HepG2 (cell line): ENCODE results near the gene PDGFA. TPM values are rescaled to one million over a fixed set of nuclear protein-coding genes. Genes with fewer than 3 reads are reported as not detected.
A peak's percentile ranks its signal among the peaks of the same experiment; 100 is the strongest.

ENCODE experiments used
- CBFB ChIP-seq: sonication (generic); formaldehyde crosslinking; IDR thresholded peaks from 2 replicates; pipeline ENCODE4 v1.4.0; 2020; ENCODE audit warnings: missing genetic modification reagents
- KDM5B ChIP-seq: sonication (generic); formaldehyde crosslinking; IDR thresholded peaks from 2 replicates; pipeline ENCODE4 v1.4.0; 2020; ENCODE audit warnings: missing genetic modification reagents, mild to moderate bottlenecking, borderline replicate concordance
- PITX1 ChIP-seq: sonication (generic); formaldehyde crosslinking; IDR thresholded peaks from 2 replicates; pipeline ENCODE4 v1.5.1; 2020; ENCODE audit warnings: mild to moderate bottlenecking, missing genetic modification reagents
- PRDM10 ChIP-seq: sonication (generic); formaldehyde crosslinking; IDR thresholded peaks from 2 replicates; pipeline ENCODE4 v1.4.0; 2020; ENCODE audit warnings: low read depth, missing genetic modification reagents
- RERE ChIP-seq: IDR thresholded peaks from 2 replicates; pipeline ENCODE4 v1.6.1; 2016; ENCODE audit warnings: low read depth, missing genetic modification reagents, missing compliant biosample characterization
- SP140L ChIP-seq: sonication (generic); formaldehyde crosslinking; IDR thresholded peaks from 2 replicates; pipeline ENCODE4 v1.4.0; 2020; ENCODE audit warnings: missing genetic modification reagents, borderline replicate concordance
- ZNF547 ChIP-seq: sonication (generic); formaldehyde crosslinking; IDR thresholded peaks from 2 replicates; pipeline ENCODE4 v1.5.1; 2020; ENCODE audit warnings: mild to moderate bottlenecking, missing genetic modification reagents
- ZSCAN21 ChIP-seq: sonication (generic); formaldehyde crosslinking; IDR thresholded peaks from 2 replicates; pipeline ENCODE4 v1.8.0; 2022; ENCODE audit warnings: mild to moderate bottlenecking, missing genetic modification reagents, moderate library complexity, borderline replicate concordance
- polyA plus RNA-seq, 8 experiments: library from polyadenylated mRNA; depleted of rRNA in 3 of 8; stranded (reverse) in 7 of 8; unstranded in 1 of 8; fragments of >200 nt; fragmentation: Illumina TruSeq in 4 of 8; extraction: Trizol in 4 of 8; gene quantifications; 2 replicates each; pipeline versions ENCODE4 v1.2.1 to v1.2.3, GENCODE V29; 2011 to 2016; ENCODE audit warnings: low read depth in 4 of 8, missing spikeins in 1 of 8, mixed read lengths in 1 of 8; ENCODE audit not compliant: insufficient read depth in 1 of 8
- total RNA-seq, 5 experiments: library from RNA; depleted of rRNA; stranded (reverse); fragments of >200 nt; fragmentation: Illumina TruSeq; extraction: Trizol; gene quantifications; 2 replicates each; pipeline ENCODE4 v1.2.3, GENCODE V29; 2016; ENCODE audit warnings: low read depth in 1 of 5

Gene PDGFA
- total and polyA plus RNA-seq, 2 of the 13 experiments (the other 11 are each of a cell fraction or from before 2014, with no cell fraction given), result 1.5 to 3.4 TPM

- peak; percentile 51; the same call in 1 of the 2 replicates for TF ChIP-seq PRDM10 (CRISPR knock-in tag)
- peak; percentile 23; the same call in 1 of the 2 replicates for TF ChIP-seq ZSCAN21
- TF ChIP-seq CBFB, result peak; percentile 81; the same call in 1 of the 2 replicates
- TF ChIP-seq RERE (CRISPR knock-in tag), result peak; percentile 95
- TF ChIP-seq KDM5B, result peak; percentile 42; the same call in 1 of the 2 replicates
- TF ChIP-seq PITX1 (CRISPR knock-in tag), result peak; percentile 88
- TF ChIP-seq ZNF547 (CRISPR knock-in tag), result peak; percentile 41; the same call in 1 of the 2 replicates
- TF ChIP-seq SP140L (CRISPR knock-in tag), result no peak
Measured at GRCh38 chr7:503575-504111, 16.0 kb downstream of the PDGFA start (continued).
